HG02840 (cell line): ENCODE data around the gene SLC35E4.
A peak's percentile ranks its signal among the peaks of the same experiment; 100 is the strongest.
"Not testable (repeated sequence)": the region's sequence is repeated elsewhere in the genome, so short reads cannot be mapped to it uniquely, and the experiment has no call there.

Source experiments
- ATAC-seq: cut with Tn5 transposase; IDR thresholded peaks from one replicate; pipeline ENCODE4 v1.9.1; 2021; ENCODE audit warnings: mild to moderate bottlenecking, moderate library complexity, moderate number of reproducible peaks; ENCODE audit not compliant: unreplicated experiment, low FRiP score

The SLC35E4 gene

GRCh38 chr22:30635273-30636225, at the start of gene SLC35E4:
Gene SLC35E4, plus strand, starts transcription at chr22:30635781. Its CDS starts 670 bp downstream, at chr22:30636451.
- ATAC-seq, result peak; percentile 68

GRCh38 chr22:30586414-30586813, 49.2 kb upstream of the SLC35E4 start:
- ATAC-seq, result no peak

- no peak for ATAC-seq
Measured at GRCh38 chr22:30591191-30591587, 44.4 kb upstream of the SLC35E4 start.

- ATAC-seq, result peak; percentile 98
Measured at GRCh38 chr22:30591588-30592359, 43.8 kb upstream of the SLC35E4 start, which contains the start of gene PES1. Gene PES1, minus strand, starts transcription at chr22:30591910. Its CDS starts 77 bp downstream, at chr22:30591833.

- not testable (repeated sequence) for ATAC-seq
Measured at GRCh38 chr22:30592360-30592713, 43.2 kb upstream of the SLC35E4 start.

GRCh38 chr22:30596199-30596598, 39.4 kb upstream of the SLC35E4 start:
- no peak for ATAC-seq

GRCh38 chr22:30596886-30597285, 38.7 kb upstream of the SLC35E4 start:
- ATAC-seq, result no peak

GRCh38 chr22:30598986-30599385, 36.6 kb upstream of the SLC35E4 start:
- no peak for ATAC-seq

GRCh38 chr22:30600921-30601320, 34.7 kb upstream of the SLC35E4 start:
- no peak for ATAC-seq

GRCh38 chr22:30601464-30601863, 34.1 kb upstream of the SLC35E4 start:
- ATAC-seq, result no peak

- ATAC-seq, result no peak
Measured at GRCh38 chr22:30602049-30602448, 33.5 kb upstream of the SLC35E4 start.

- ATAC-seq, result no peak
Measured at GRCh38 chr22:30603801-30604200, 31.8 kb upstream of the SLC35E4 start.

- no peak for ATAC-seq
Measured at GRCh38 chr22:30604723-30605122, 30.9 kb upstream of the SLC35E4 start.

- ATAC-seq, result no peak
Measured at GRCh38 chr22:30605449-30606110, 30.0 kb upstream of the SLC35E4 start.

- ATAC-seq, result no peak
Measured at GRCh38 chr22:30606455-30607299, 28.9 kb upstream of the SLC35E4 start, which contains the start of gene TCN2. Gene TCN2, plus strand, starts transcription at chr22:30607174. Its CDS starts 158 bp downstream, at chr22:30607332.

- ATAC-seq, result no peak
Measured at GRCh38 chr22:30607300-30607930, 28.2 kb upstream of the SLC35E4 start.

- ATAC-seq, result no peak
Measured at GRCh38 chr22:30607939-30608338, 27.6 kb upstream of the SLC35E4 start.

GRCh38 chr22:30609260-30610185, 26.1 kb upstream of the SLC35E4 start:
- no peak for ATAC-seq
